HG03575 (cell line): Measurements from ENCODE around the gene UGT2A1.

Experiments
- ATAC-seq: cut with Tn5 transposase; IDR thresholded peaks from one replicate; pipeline ENCODE4 v1.9.1; 2021; ENCODE audit not compliant: unreplicated experiment, insufficient number of reproducible peaks, low FRiP score; ENCODE audit errors: extremely low read depth

Gene UGT2A1

GRCh38 chr4:69600013-69600412 is 53.0 kb downstream of the UGT2A1 start:
- ATAC-seq = no peak

- ATAC-seq = no peak
Observed at GRCh38 chr4:69594382-69594781, 58.7 kb downstream of the UGT2A1 start.

- no peak for ATAC-seq
Observed at GRCh38 chr4:69591364-69591763, 61.7 kb downstream of the UGT2A1 start.

GRCh38 chr4:69589884-69590283 is 63.2 kb downstream of the UGT2A1 start:
- ATAC-seq = no peak

- ATAC-seq = no peak
Observed at GRCh38 chr4:69584135-69584534, 68.9 kb downstream of the UGT2A1 start.

GRCh38 chr4:69583543-69583942 is 69.5 kb downstream of the UGT2A1 start:
- no peak for ATAC-seq

GRCh38 chr4:69577245-69577644 is 75.8 kb downstream of the UGT2A1 start:
- ATAC-seq = no peak

GRCh38 chr4:69576251-69576877 is 76.7 kb downstream of the UGT2A1 start:
- ATAC-seq = no peak

GRCh38 chr4:69568787-69569186 is 84.3 kb downstream of the UGT2A1 start:
- no peak for ATAC-seq

- ATAC-seq = no peak
Observed at GRCh38 chr4:69563424-69563823, 89.6 kb downstream of the UGT2A1 start.

- ATAC-seq = no peak
Observed at GRCh38 chr4:69549651-69550050, 103.4 kb downstream of the UGT2A1 start.

GRCh38 chr4:69546134-69546765 is 106.8 kb downstream of the UGT2A1 start:
- no peak for ATAC-seq
